Right lobe of liver (tissue), 4 donors: Measurements from ENCODE around the gene MED27.

Experiments
- POLR2A ChIP-seq: fragments of 450-650 bp; IDR thresholded peaks from one replicate; pipeline ENCODE4 v1.6.1; 2017; ENCODE audit warnings: antibody characterized with exemption, mild to moderate bottlenecking
- TF ChIP-seq, protein P1 (sequence below), 4 donors: fragments of 200-600 bp in 3 of 4; fragments of 450-650 bp in 1 of 4; IDR thresholded peaks; one replicate each; pipeline versions ENCODE4 v1.5.1 to v1.8.0; 2016 to 2022; ENCODE audit warnings: antibody characterized with exemption in 4 of 4, mild to moderate bottlenecking in 2 of 4
- donor health status: DM: no; HTN: no; CAD: no.
- donor health status: DM: no; HTN: no; CAD: no.
- donor health status: DM: no; HTN: yes; CAD: no.

GRCh38 chr9:132011896-132012295 is 67.8 kb downstream of the MED27 start:
- TF ChIP-seq, protein P1, sequence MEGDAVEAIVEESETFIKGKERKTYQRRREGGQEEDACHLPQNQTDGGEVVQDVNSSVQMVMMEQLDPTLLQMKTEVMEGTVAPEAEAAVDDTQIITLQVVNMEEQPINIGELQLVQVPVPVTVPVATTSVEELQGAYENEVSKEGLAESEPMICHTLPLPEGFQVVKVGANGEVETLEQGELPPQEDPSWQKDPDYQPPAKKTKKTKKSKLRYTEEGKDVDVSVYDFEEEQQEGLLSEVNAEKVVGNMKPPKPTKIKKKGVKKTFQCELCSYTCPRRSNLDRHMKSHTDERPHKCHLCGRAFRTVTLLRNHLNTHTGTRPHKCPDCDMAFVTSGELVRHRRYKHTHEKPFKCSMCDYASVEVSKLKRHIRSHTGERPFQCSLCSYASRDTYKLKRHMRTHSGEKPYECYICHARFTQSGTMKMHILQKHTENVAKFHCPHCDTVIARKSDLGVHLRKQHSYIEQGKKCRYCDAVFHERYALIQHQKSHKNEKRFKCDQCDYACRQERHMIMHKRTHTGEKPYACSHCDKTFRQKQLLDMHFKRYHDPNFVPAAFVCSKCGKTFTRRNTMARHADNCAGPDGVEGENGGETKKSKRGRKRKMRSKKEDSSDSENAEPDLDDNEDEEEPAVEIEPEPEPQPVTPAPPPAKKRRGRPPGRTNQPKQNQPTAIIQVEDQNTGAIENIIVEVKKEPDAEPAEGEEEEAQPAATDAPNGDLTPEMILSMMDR (IDR thresholded peaks at IDR 0.05) = no peak
- TF ChIP-seq POLR2A = no peak
